Measurements from ENCODE around the gene TLL2. TPM values are rescaled to one million over a fixed set of nuclear protein-coding genes. Genes with fewer than 3 reads are reported as not detected.

Gene TLL2
- total RNA-seq, 1 donor from 2014 or later, result not detected

DNA sequence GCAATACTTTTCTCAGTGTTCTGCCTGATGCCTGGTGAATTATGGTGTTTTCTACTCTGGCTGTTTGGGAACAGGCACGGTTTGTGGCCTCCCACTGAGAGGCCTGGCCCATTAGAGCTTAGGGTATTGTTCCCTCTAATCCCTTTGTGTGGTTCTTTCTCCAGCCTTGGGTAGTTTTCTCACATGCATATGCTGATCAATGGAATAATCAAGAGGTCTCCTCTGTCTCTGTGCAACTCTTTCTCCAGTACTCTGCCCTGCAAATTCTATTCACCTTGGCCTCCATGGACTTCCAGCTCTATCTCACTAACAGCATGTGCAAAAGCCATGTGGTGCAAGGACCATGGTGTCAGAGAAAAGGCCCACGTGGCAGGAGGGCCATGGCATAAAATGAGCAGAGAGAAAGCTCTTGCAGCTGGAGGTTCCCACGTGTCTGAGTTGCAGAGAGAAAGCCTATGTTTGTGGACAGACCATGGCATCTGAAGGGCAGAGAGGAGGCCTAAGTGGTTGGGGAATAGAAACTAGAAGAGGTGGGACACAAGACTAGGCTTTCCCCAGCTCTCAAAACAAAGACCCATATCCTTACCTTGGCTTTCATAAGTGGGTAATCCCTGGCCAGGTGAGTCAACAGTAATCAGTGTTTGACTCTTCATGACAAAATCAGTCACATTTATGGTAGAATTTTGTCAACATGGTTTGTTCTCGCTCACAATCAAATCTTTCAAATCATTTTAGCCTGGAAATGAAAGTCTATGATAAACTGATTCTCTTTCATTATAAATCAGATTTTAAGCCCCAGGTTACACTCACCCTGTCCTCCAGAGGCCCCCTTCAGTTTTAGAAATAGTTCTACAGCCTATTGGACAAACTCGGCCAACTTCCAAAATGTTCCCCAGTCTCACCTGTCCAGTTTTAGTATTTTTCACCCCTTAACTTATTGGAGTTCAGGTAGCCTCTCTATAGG lies 172.2 kb downstream of the TLL2 start:
- intact Hi-C loops (cut with micrococcal nuclease), result loop anchor here (2.0 to 5.0 kb wide), 2 partner anchors 109 to 325 kb away; no protein-coding TSS in a partner anchor
- no peak overlapping the region for H3K4me3 Mint-ChIP-seq (ENCODE audit: low read depth)
- peaks cover 7% of the 10 kb centered on the region for H3K4me1 Mint-ChIP-seq (ENCODE audit: low read depth)
- no peak for DNase-seq (ENCODE audit: low spot score)
- H3K36me3 Mint-ChIP-seq (ENCODE audit: low read depth), result no peaks in the 10 kb centered on the region
- peaks cover 12% of the 10 kb centered on the region for H3K9me3 Mint-ChIP-seq
- no peak overlapping the region for H3K27ac Mint-ChIP-seq
- H3K27me3 Mint-ChIP-seq (ENCODE audit: low read depth), result peaks cover 28% of the 10 kb centered on the region

DNA sequence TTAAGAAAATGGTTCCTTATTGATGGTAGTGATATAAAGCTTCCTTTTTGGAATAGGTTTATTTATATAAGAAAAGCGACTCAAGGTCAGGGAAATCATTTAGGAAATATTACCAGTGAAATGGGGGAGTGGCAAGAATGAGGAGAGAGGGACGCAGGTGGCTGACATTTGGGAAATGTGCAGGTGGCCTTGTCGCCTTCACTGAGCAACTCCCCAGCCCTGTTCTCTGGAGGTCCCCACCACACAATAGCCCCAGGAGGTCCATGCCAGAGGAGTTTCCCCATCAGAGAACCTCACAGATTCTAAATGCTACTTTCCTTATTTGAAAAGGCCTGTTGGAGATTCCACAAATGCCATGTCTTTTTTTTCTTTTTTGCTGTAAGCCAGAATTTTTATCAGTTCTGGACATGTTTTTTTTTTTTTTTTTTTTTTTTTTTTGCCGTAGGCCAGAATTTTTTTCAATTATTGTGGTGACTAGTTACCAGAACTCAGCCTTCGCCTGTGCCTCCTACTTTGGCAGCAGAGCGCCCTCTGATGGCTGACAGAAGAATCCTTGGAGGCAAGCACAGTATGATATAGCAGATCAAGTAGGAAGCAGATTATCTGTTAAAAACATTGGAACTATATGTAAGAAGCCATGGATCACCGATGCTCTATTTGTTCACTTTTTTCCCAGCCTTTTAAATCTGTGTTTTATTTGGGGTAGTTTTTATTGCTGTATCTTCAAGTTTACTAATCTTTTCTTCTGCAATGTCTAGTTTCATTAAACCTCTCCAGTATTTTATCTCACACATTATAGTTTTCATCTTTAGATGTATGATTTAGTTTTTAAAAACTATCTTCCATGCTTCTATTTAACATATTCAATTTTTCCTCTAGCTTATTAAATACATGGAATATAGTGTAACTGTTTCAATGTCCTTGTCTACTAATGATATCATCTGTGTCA lies 173.5 kb downstream of the TLL2 start:
- H3K9me3 Mint-ChIP-seq, result peaks cover 4% of the 10 kb centered on the region
- no peaks in the 10 kb centered on the region for H3K36me3 Mint-ChIP-seq (ENCODE audit: low read depth)
- peaks cover 7% of the 10 kb centered on the region for H3K4me1 Mint-ChIP-seq (ENCODE audit: low read depth)
- H3K4me3 Mint-ChIP-seq (ENCODE audit: low read depth), result no peak overlapping the region
- peak; percentile 26 for DNase-seq (ENCODE audit: low spot score)
- intact Hi-C loops (cut with micrococcal nuclease), result loop anchor here (2.0 to 5.0 kb wide), 2 partner anchors 108 to 323 kb away; no protein-coding TSS in a partner anchor
- peaks cover 28% of the 10 kb centered on the region for H3K27me3 Mint-ChIP-seq (ENCODE audit: low read depth)
- no peak overlapping the region for H3K27ac Mint-ChIP-seq

DNA sequence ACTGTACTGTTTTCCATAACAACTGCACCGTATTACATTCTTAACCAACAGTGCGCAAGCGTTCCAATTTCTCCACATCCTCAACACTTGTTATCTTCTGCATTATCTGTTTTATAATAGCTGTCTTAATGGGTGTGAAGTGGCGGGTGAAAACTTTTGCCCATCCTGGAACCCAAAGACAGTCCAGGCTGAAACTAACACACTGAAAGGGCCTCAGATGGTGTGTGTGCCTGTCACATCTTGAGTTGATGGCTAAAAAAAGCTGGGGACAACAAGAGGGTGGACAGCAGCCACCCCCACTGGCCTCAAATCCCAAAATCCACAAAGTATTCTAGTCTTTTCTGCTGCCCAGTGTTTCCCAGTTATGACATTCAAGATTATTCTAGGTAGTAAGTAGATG lies 174.3 kb downstream of the TLL2 start:
- H3K4me3 Mint-ChIP-seq (ENCODE audit: low read depth), result no peak overlapping the region
- H3K36me3 Mint-ChIP-seq (ENCODE audit: low read depth), result no peaks in the 10 kb centered on the region
- H3K9me3 Mint-ChIP-seq, result no peaks in the 10 kb centered on the region
- H3K27ac Mint-ChIP-seq, result no peak overlapping the region
- intact Hi-C loops (cut with micrococcal nuclease), result no loop called here
- peaks cover 27% of the 10 kb centered on the region for H3K27me3 Mint-ChIP-seq (ENCODE audit: low read depth)
- H3K4me1 Mint-ChIP-seq (ENCODE audit: low read depth), result peaks cover 7% of the 10 kb centered on the region
- no peak for DNase-seq (ENCODE audit: low spot score)

DNA sequence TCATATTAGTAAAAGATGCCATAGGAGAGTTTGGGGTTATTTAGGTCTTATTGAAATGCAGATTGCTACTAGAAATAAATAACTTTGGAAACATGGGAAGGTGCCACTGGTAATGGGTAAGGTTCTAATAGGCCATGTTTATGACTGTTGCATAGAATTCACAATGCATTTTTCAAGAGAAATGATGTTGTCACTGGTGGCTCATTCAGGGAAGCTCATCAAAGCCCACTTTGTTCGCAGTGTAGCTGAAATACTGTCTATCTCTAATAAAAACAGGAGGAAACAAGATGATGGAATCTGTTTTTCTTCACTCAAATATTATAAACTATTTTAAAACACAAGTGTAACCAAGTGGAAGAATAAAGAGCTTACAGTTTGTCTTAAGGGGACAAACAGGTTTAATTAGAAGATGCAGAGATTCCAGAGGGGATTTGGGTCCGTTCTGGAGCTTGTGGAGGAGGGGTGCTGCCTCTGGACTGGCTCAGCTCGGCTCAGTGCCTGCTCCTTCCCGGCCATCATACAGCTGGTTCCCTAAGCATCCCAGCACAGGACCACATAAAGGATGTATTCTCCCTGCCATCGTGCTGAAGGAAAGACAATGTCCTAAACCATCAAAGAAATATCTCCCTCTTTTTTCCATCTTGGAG lies 175.3 kb downstream of the TLL2 start:
- H3K4me3 Mint-ChIP-seq (ENCODE audit: low read depth), result no peak overlapping the region
- H3K9me3 Mint-ChIP-seq, result no peaks in the 10 kb centered on the region
- intact Hi-C loops (cut with micrococcal nuclease), result no loop called here
- H3K4me1 Mint-ChIP-seq (ENCODE audit: low read depth), result peaks cover 9% of the 10 kb centered on the region
- no peaks in the 10 kb centered on the region for H3K36me3 Mint-ChIP-seq (ENCODE audit: low read depth)
- H3K27ac Mint-ChIP-seq, result no peak overlapping the region
- H3K27me3 Mint-ChIP-seq (ENCODE audit: low read depth), result peaks cover 29% of the 10 kb centered on the region
- no peak for DNase-seq (ENCODE audit: low spot score)

- intact Hi-C loops (cut with micrococcal nuclease), result no loop called here
- Mint-ChIP-seq H3K36me3 (ENCODE audit: low read depth) (no peaks in the 10 kb centered on the region), H3K27me3 (ENCODE audit: low read depth) (peaks cover 33% of the 10 kb centered on the region), H3K4me1 (ENCODE audit: low read depth) (peaks cover 15% of the 10 kb centered on the region), H3K9me3 (no peaks in the 10 kb centered on the region), H3K4me3 (ENCODE audit: low read depth) (no peak overlapping the region), H3K27ac (no peak overlapping the region)
- no peak for DNase-seq (ENCODE audit: low spot score)
These were observed 176.6 kb downstream of the TLL2 start for GRCh38 chr10:96337106-96337505.

- Mint-ChIP-seq H3K4me3 (ENCODE audit: low read depth) (no peak overlapping the region), H3K27me3 (ENCODE audit: low read depth) (peaks cover 38% of the 10 kb centered on the region), H3K4me1 (ENCODE audit: low read depth) (peaks cover 9% of the 10 kb centered on the region), H3K9me3 (no peaks in the 10 kb centered on the region), H3K36me3 (ENCODE audit: low read depth) (no peaks in the 10 kb centered on the region), H3K27ac (no peak overlapping the region)
- no peak for DNase-seq (ENCODE audit: low spot score)
- intact Hi-C loops (cut with micrococcal nuclease), result no loop called here
These were observed 178.9 kb downstream of the TLL2 start for GRCh38 chr10:96334616-96335526.

GRCh38 chr10:96333101-96333500 lies 180.6 kb downstream of the TLL2 start:
- Mint-ChIP-seq H3K27me3 (ENCODE audit: low read depth) (peaks cover 43% of the 10 kb centered on the region), H3K36me3 (ENCODE audit: low read depth) (no peaks in the 10 kb centered on the region), H3K9me3 (no peaks in the 10 kb centered on the region), H3K4me3 (ENCODE audit: low read depth) (no peak overlapping the region), H3K4me1 (ENCODE audit: low read depth) (peaks cover 9% of the 10 kb centered on the region), H3K27ac (no peak overlapping the region)
- intact Hi-C loops (cut with micrococcal nuclease), result no loop called here
- no peak for DNase-seq (ENCODE audit: low spot score)

DNA sequence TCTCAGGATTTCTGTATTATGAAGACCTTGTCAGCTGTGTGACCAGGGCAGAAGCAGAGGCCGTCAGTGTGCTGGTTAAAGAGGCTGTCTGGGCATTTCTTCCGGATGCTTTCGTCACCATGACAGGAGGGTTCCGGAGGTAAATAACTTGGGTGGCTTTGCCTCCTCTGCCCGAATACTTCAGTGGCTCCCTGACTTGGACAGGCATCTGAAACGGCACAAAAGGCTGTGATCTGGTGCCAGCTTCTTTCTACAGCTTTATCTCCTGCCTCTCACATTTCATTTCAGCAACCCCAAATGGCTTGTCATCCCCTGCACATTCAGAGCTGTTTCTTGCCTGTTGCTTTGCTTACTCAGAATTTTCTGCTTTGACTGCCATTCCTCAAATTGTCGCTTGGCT lies 186.3 kb downstream of the TLL2 start:
- Mint-ChIP-seq H3K4me1 (ENCODE audit: low read depth) (no peaks in the 10 kb centered on the region), H3K9me3 (no peaks in the 10 kb centered on the region)

DNA sequence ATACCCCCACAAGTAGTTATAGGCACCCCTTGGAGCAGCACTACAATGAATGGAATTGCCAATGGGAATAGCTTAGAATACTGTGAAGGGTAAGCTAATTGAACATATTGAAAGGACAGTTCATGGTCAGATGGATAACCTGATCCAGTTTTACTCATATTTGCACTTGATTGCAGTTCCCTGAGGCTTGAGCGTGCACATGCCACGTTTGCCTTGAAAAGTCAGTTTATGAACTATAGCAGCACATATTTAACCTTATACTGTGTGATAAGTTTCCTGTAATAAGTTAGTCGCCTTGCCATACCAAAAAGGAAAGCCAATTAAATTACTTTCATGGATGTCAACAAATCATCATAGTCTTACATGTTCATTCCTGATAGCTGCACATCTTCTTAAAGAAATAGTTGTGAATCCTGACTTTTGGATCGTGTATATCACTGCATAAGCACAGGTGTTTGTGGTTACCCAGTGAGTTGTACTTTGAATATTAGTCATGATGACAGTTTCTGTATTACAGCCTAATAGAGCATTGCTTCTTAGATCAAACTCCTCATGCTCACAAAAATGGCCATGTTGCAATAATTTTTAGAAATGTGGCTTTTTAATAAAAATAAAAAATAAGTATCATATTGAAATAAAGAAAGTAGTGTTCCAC lies 187.9 kb downstream of the TLL2 start:
- intact Hi-C loops (cut with micrococcal nuclease), result no loop called here
- Mint-ChIP-seq H3K9me3 (no peaks in the 10 kb centered on the region), H3K27me3 (ENCODE audit: low read depth) (peaks cover 27% of the 10 kb centered on the region), H3K27ac (no peak overlapping the region), H3K4me1 (ENCODE audit: low read depth) (no peaks in the 10 kb centered on the region), H3K4me3 (ENCODE audit: low read depth) (no peak overlapping the region), H3K36me3 (ENCODE audit: low read depth) (no peaks in the 10 kb centered on the region)
- DNase-seq (ENCODE audit: low spot score), result no peak

More for the DNA sequence above, 186.3 kb downstream of the TLL2 start:
- intact Hi-C loops (cut with micrococcal nuclease), result no loop called here
- Mint-ChIP-seq H3K36me3 (ENCODE audit: low read depth) (no peaks in the 10 kb centered on the region), H3K4me3 (ENCODE audit: low read depth) (no peak overlapping the region), H3K27me3 (ENCODE audit: low read depth) (peaks cover 35% of the 10 kb centered on the region), H3K27ac (no peak overlapping the region)
- no peak for DNase-seq (ENCODE audit: low spot score)

DNA sequence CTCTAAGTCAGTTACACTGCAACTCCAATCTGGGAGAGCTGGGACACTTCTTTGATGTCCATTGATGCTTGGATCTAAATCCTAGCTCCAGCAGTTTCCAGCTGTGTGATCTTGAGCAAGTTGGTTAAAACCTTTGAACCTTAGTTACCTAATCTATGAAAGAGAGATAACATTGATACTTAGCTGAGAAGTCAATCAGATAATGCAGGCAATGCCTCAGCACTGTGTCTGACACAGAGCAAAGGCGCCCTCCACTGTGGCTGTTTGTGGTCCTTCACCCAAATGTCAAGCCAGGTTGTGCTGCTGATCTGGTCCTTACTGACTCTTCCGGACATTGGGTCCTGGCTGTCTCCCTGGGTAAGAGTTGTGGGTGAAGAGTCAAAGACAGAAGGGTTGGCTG lies 189.3 kb downstream of the TLL2 start:
- H3K27me3 Mint-ChIP-seq (ENCODE audit: low read depth), result peaks cover 25% of the 10 kb centered on the region
- intact Hi-C loops (cut with micrococcal nuclease), result no loop called here
- no peaks in the 10 kb centered on the region for H3K9me3 Mint-ChIP-seq
- H3K27ac Mint-ChIP-seq, result no peak overlapping the region
- no peak overlapping the region for H3K4me3 Mint-ChIP-seq (ENCODE audit: low read depth)
- H3K4me1 Mint-ChIP-seq (ENCODE audit: low read depth), result no peaks in the 10 kb centered on the region
- DNase-seq (ENCODE audit: low spot score), result no peak
- no peaks in the 10 kb centered on the region for H3K36me3 Mint-ChIP-seq (ENCODE audit: low read depth)

DNA sequence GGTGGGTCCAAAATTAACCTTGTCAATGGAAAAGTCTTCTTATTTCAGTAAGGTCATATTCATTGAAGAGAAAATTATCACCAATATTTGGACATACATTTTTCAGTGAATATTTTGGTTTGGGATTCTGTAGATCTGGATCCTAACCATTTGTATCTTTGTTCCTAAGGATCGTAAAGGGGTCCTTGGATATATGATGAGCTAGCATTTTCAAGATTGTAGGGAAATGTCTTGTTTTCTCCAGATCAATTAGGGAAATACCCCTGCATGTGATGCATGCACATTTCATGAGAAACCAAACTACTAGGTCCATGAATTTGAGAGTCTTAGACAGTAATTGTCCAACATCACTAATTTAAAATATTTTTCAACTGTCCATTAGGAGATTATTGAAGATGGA lies 191.5 kb downstream of the TLL2 start:
- no peak for DNase-seq (ENCODE audit: low spot score)
- no peaks in the 10 kb centered on the region for H3K9me3 Mint-ChIP-seq

More for the DNA sequence above, 191.5 kb downstream of the TLL2 start:
- intact Hi-C loops (cut with micrococcal nuclease), result no loop called here
- Mint-ChIP-seq H3K27ac (no peak overlapping the region), H3K36me3 (ENCODE audit: low read depth) (no peaks in the 10 kb centered on the region), H3K27me3 (ENCODE audit: low read depth) (peaks cover 17% of the 10 kb centered on the region), H3K4me3 (ENCODE audit: low read depth) (no peak overlapping the region), H3K4me1 (ENCODE audit: low read depth) (no peaks in the 10 kb centered on the region)
